Nephron (organoid): Measurements from ENCODE around the gene FLCN.
"Not testable (repeated sequence)": the region's sequence is repeated elsewhere in the genome, so short reads cannot be mapped to it uniquely, and the experiment has no call there.

ENCODE experiments used
- H3K27ac Mint-ChIP-seq, 3 experiments: 2 replicates each; pipeline ENCODE4 v1.8.0; 2020; ENCODE audit warnings: mixed read lengths in 3 of 3, mild to moderate bottlenecking in 2 of 3, moderate library complexity in 1 of 3
- H3K27me3 Mint-ChIP-seq: 2 replicates; pipeline ENCODE4 v1.8.0; 2021; ENCODE audit warnings: low read depth, mild to moderate bottlenecking, moderate library complexity, mixed read lengths
- H3K36me3 Mint-ChIP-seq: 2 replicates; pipeline ENCODE4 v1.8.0; 2020; ENCODE audit warnings: low read depth, mixed read lengths
- H3K4me1 Mint-ChIP-seq: 2 replicates; pipeline ENCODE4 v1.8.0; 2020; ENCODE audit warnings: mixed read lengths
- H3K4me3 Mint-ChIP-seq, 3 experiments: 2 replicates each; pipeline ENCODE4 v1.8.0; 2020; ENCODE audit warnings: mild to moderate bottlenecking in 3 of 3, mixed read lengths in 3 of 3, moderate library complexity in 2 of 3
- H3K9me3 Mint-ChIP-seq: 2 replicates; pipeline ENCODE4 v1.8.0; 2020; ENCODE audit warnings: mixed read lengths
- TF ChIP-seq, protein P1 (sequence below), 3 experiments: fragments of 200-600 bp; sonication (generic); IDR thresholded peaks; one replicate each; pipeline ENCODE4 v1.5.0; 2021; ENCODE audit warnings: antibody characterized with exemption in 3 of 3; ENCODE audit not compliant: unreplicated experiment in 3 of 3

The FLCN gene, protein sequence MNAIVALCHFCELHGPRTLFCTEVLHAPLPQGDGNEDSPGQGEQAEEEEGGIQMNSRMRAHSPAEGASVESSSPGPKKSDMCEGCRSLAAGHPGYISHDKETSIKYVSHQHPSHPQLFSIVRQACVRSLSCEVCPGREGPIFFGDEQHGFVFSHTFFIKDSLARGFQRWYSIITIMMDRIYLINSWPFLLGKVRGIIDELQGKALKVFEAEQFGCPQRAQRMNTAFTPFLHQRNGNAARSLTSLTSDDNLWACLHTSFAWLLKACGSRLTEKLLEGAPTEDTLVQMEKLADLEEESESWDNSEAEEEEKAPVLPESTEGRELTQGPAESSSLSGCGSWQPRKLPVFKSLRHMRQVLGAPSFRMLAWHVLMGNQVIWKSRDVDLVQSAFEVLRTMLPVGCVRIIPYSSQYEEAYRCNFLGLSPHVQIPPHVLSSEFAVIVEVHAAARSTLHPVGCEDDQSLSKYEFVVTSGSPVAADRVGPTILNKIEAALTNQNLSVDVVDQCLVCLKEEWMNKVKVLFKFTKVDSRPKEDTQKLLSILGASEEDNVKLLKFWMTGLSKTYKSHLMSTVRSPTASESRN

GRCh38 chr17:17237026-17237799, at the start of gene FLCN:
FLCN (minus strand) TSS chr17:17237168; CDS start chr17:17228137, 9,031 bp downstream.
- Mint-ChIP-seq H3K36me3 (peaks cover under 1% of the 10 kb centered on the region), H3K4me1 (peaks cover 21% of the 10 kb centered on the region)

DNA sequence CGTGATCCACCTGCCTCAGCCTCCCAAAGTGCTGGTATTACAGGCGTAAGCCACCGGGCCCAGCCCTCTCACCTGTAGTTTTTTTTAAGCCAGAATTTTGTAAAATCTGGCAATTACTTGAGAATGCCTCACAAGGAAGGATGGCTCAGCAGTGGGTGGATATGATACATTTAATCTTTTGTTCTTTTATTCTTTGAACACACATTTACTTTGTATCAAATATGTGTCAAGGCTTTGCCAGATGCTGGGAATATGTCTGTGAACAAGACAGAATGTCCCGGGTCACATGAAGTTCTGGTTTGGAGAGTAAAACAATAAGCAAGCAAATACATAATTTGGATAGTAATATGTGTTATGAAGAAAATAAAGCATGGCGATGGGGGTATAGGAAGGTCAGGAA, 49.0 kb upstream of the FLCN start:
- H3K36me3 Mint-ChIP-seq: no peaks in the 10 kb centered on the region
- no peak overlapping the region for H3K4me3 Mint-ChIP-seq
- TF ChIP-seq, protein P1, sequence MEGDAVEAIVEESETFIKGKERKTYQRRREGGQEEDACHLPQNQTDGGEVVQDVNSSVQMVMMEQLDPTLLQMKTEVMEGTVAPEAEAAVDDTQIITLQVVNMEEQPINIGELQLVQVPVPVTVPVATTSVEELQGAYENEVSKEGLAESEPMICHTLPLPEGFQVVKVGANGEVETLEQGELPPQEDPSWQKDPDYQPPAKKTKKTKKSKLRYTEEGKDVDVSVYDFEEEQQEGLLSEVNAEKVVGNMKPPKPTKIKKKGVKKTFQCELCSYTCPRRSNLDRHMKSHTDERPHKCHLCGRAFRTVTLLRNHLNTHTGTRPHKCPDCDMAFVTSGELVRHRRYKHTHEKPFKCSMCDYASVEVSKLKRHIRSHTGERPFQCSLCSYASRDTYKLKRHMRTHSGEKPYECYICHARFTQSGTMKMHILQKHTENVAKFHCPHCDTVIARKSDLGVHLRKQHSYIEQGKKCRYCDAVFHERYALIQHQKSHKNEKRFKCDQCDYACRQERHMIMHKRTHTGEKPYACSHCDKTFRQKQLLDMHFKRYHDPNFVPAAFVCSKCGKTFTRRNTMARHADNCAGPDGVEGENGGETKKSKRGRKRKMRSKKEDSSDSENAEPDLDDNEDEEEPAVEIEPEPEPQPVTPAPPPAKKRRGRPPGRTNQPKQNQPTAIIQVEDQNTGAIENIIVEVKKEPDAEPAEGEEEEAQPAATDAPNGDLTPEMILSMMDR (IDR thresholded peaks at IDR 0.05; ENCODE audit: unreplicated experiment in 3 of 3): no peak
- H3K27ac Mint-ChIP-seq: peak overlapping the region in 1 of 3 experiments; percentile 6
- H3K4me1 Mint-ChIP-seq: peaks cover 10% of the 10 kb centered on the region
- H3K27me3 Mint-ChIP-seq: peaks cover 12% of the 10 kb centered on the region
- no peaks in the 10 kb centered on the region for H3K9me3 Mint-ChIP-seq

More at GRCh38 chr17:17237026-17237799, at the start of gene FLCN:
- no peaks in the 10 kb centered on the region for H3K9me3 Mint-ChIP-seq
- peak within 1 kb of the TSS; percentile 99 to 100 (median 100) for H3K27ac Mint-ChIP-seq
- H3K4me3 Mint-ChIP-seq: peak within 1 kb of the TSS; percentile 91 to 98 (median 97)
- no peaks in the 10 kb centered on the region for H3K27me3 Mint-ChIP-seq
- TF ChIP-seq, protein P1 (IDR thresholded peaks at IDR 0.05; ENCODE audit: unreplicated experiment in 3 of 3): no peak

DNA sequence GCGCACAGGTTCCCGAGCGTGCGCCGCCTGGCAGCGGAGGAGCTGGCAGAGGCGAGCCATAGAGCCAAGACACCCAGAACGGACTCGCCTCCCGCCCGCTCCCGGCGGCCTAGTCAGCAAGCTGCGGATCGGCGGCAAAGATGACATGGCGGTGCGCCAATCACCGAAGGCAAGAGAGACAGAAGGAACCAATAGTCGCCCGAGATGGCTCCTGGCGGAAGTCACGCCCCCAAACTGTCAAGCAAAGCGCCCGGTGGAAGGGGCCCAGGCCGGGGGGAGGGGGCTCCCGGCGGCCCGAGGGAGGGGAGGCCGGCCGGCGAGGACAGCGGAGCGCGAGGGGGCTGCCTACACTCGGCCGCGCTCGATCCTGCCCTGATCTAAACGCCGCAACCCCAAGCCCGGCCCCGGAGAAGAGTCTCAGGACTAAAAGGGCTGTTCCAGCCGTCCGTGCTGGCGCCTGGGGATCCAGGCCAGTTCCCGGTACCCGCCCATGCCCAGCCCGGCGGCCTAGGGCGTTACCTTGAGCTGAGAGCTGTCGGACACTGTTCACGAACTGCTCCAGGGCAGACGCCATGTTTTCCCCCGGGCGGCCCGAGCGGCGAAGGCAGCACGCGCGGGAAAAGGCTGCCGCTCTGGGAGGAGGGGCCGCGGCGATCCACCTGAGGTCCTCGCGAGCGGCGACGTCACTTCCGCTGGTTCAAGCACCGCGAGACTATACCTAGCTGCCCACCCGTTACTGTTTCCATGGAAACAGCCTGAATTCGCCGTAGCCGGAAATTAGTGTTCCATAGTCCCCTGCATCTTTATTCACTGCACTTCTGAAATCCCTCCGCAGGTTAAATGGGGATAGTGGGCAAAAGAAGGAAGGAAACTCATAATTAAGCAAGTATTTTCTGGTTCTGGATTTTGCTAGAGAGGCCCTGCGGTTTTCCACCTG, 43.9 kb upstream of the FLCN start, which contains the start of gene COPS3:
TSS of gene COPS3 (minus strand) at position 634 of the 937 bp plus-strand sequence. CDS start at position 574, 60 bp downstream.
- Mint-ChIP-seq H3K27me3 (no peaks in the 10 kb centered on the region), H3K4me3 (peak within 1 kb of the TSS; percentile 82 to 88 (median 86)), H3K4me1 (peaks cover 23% of the 10 kb centered on the region), H3K9me3 (no peaks in the 10 kb centered on the region), H3K36me3 (peaks cover 7% of the 10 kb centered on the region), H3K27ac (peak within 1 kb of the TSS; percentile 89 to 97 (median 96))
- TF ChIP-seq, protein P1 (IDR thresholded peaks at IDR 0.05; ENCODE audit: unreplicated experiment in 3 of 3): no peak

GRCh38 chr17:17279316-17279715, 42.3 kb upstream of the FLCN start:
- H3K36me3 Mint-ChIP-seq: peaks cover 13% of the 10 kb centered on the region
- peak overlapping the region; percentile 82 to 88 (median 86) for H3K4me3 Mint-ChIP-seq
- H3K27me3 Mint-ChIP-seq: no peaks in the 10 kb centered on the region
- peaks cover 23% of the 10 kb centered on the region for H3K4me1 Mint-ChIP-seq
- peak overlapping the region in 2 of 3 experiments; percentile 27 to 37 for H3K27ac Mint-ChIP-seq
- TF ChIP-seq, protein P1 (IDR thresholded peaks at IDR 0.05; ENCODE audit: unreplicated experiment in 3 of 3): no peak
- H3K9me3 Mint-ChIP-seq: no peaks in the 10 kb centered on the region

DNA sequence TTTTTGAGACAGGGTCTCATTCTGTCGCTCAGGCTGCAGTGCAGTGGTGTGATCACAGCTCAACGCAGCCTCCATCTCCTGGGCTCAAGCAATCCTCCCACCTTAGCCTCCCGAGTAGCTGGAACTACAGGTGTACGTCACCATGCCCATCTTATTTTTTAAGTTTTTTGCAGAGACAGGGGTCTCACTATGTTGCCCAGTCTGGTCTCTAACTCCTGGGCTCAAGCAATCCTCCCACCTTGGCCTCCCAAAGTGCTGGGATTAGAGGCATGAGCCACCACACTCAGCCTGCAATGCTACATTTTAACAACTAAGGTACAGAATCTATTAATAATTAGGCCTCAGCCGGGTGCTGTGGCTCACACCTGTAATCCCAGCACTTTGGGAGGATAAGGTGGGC, 40.5 kb upstream of the FLCN start:
- not testable (repeated sequence) for H3K4me3 Mint-ChIP-seq, H3K27ac Mint-ChIP-seq, H3K27me3 Mint-ChIP-seq, H3K9me3 Mint-ChIP-seq
- Mint-ChIP-seq H3K36me3 (peaks cover 22% of the 10 kb centered on the region), H3K4me1 (peaks cover 23% of the 10 kb centered on the region)
